ENCODE measurements around the gene ERP27. TPM values are rescaled to one million over a fixed set of nuclear protein-coding genes. Genes with fewer than 3 reads are reported as not detected.

ERP27 gene
- total RNA-seq, 2 experiments from 2014 or later, result 7.9 to 8.7 TPM

- Mint-ChIP-seq H3K36me3 (ENCODE audit: low read depth) (peaks cover 30% of the 10 kb centered on the region), H3K27ac (no peak overlapping the region), H3K27me3 (ENCODE audit: low read depth) (no peaks in the 10 kb centered on the region), H3K4me3 (no peak overlapping the region), H3K9me3 (ENCODE audit: insufficient read depth) (no peaks in the 10 kb centered on the region), H3K4me1 (ENCODE audit: low read depth) (peaks cover 16% of the 10 kb centered on the region)
- POLR2A ChIA-PET, result no interaction called here
- ATAC-seq (no peak), DNase-seq (no peak)
- CTCF ChIA-PET, result no interaction called here
Measured at GRCh38 chr12:14905269-14906004, 32.9 kb downstream of the ERP27 start.

GRCh38 chr12:14904854-14905253 is 33.5 kb downstream of the ERP27 start:
- DNase-seq, result no peak
- Mint-ChIP-seq H3K4me3 (no peak overlapping the region), H3K36me3 (ENCODE audit: low read depth) (peaks cover 28% of the 10 kb centered on the region), H3K4me1 (ENCODE audit: low read depth) (peaks cover 11% of the 10 kb centered on the region), H3K27me3 (ENCODE audit: low read depth) (no peaks in the 10 kb centered on the region), H3K9me3 (ENCODE audit: insufficient read depth) (no peaks in the 10 kb centered on the region), H3K27ac (no peak overlapping the region)
- CTCF ChIA-PET, result no interaction called here
- ATAC-seq, result no peak
- POLR2A ChIA-PET, result no interaction called here

GRCh38 chr12:14903386-14904098 is 34.8 kb downstream of the ERP27 start:
- no peaks in the 10 kb centered on the region for H3K27me3 Mint-ChIP-seq (ENCODE audit: low read depth)
- DNase-seq (no peak), ATAC-seq (no peak)
- no peak overlapping the region for H3K27ac Mint-ChIP-seq
- peaks cover 11% of the 10 kb centered on the region for H3K4me1 Mint-ChIP-seq (ENCODE audit: low read depth)
- H3K36me3 Mint-ChIP-seq (ENCODE audit: low read depth), result peaks cover 21% of the 10 kb centered on the region
- ChIA-PET CTCF (interaction anchor here (1.3 kb wide), 2 partner anchors 14 to 16 kb away, joined by 3 read pairs; no protein-coding TSS in a partner anchor), POLR2A (no interaction called here)
- no peak overlapping the region for H3K4me3 Mint-ChIP-seq
- H3K9me3 Mint-ChIP-seq (ENCODE audit: insufficient read depth), result no peaks in the 10 kb centered on the region

GRCh38 chr12:14902465-14902864 is 35.9 kb downstream of the ERP27 start:
- Mint-ChIP-seq H3K36me3 (ENCODE audit: low read depth) (peaks cover 11% of the 10 kb centered on the region), H3K27ac (no peak overlapping the region), H3K4me1 (ENCODE audit: low read depth) (peaks cover 3% of the 10 kb centered on the region), H3K9me3 (ENCODE audit: insufficient read depth) (no peaks in the 10 kb centered on the region), H3K4me3 (no peak overlapping the region), H3K27me3 (ENCODE audit: low read depth) (no peaks in the 10 kb centered on the region)
- ATAC-seq (no peak), DNase-seq (no peak)
- ChIA-PET CTCF (interaction anchor here (1.3 kb wide), 2 partner anchors 15 kb away, joined by 3 read pairs; no protein-coding TSS in a partner anchor), POLR2A (interaction anchor here (0.6 kb wide), 1 partner anchor 17 kb away, joined by 3 read pairs; no protein-coding TSS in a partner anchor)

GRCh38 chr12:14901228-14901562 is 37.1 kb downstream of the ERP27 start:
- Mint-ChIP-seq H3K27ac (no peak overlapping the region), H3K9me3 (ENCODE audit: insufficient read depth) (no peaks in the 10 kb centered on the region), H3K4me1 (ENCODE audit: low read depth) (peaks cover 3% of the 10 kb centered on the region), H3K27me3 (ENCODE audit: low read depth) (no peaks in the 10 kb centered on the region), H3K36me3 (ENCODE audit: low read depth) (peaks cover 4% of the 10 kb centered on the region), H3K4me3 (no peak overlapping the region)
- ATAC-seq (no peak), DNase-seq (no peak)
- ChIA-PET CTCF (interaction anchor here (1.0 to 1.3 kb wide), 2 partner anchors 14 to 17 kb away, joined by 3 read pairs; no protein-coding TSS in a partner anchor), POLR2A (no interaction called here)

GRCh38 chr12:14900521-14901227 is 37.7 kb downstream of the ERP27 start:
- CTCF ChIA-PET, result interaction anchor here (1.0 to 1.3 kb wide), 2 partner anchors 13 to 16 kb away, joined by 3 read pairs; no protein-coding TSS in a partner anchor
- Mint-ChIP-seq H3K36me3 (ENCODE audit: low read depth) (peaks cover 2% of the 10 kb centered on the region), H3K4me1 (ENCODE audit: low read depth) (peaks cover 3% of the 10 kb centered on the region), H3K4me3 (no peak overlapping the region), H3K27ac (no peak overlapping the region), H3K9me3 (ENCODE audit: insufficient read depth) (no peaks in the 10 kb centered on the region), H3K27me3 (ENCODE audit: low read depth) (no peaks in the 10 kb centered on the region)
- DNase-seq (no peak), ATAC-seq (no peak)
- POLR2A ChIA-PET, result no interaction called here

GRCh38 chr12:14896521-14897169 is 41.7 kb downstream of the ERP27 start:
- Mint-ChIP-seq H3K27me3 (ENCODE audit: low read depth) (peaks cover 2% of the 10 kb centered on the region), H3K4me3 (no peak overlapping the region), H3K27ac (no peak overlapping the region), H3K36me3 (ENCODE audit: low read depth) (peaks cover 2% of the 10 kb centered on the region), H3K9me3 (ENCODE audit: insufficient read depth) (no peaks in the 10 kb centered on the region), H3K4me1 (ENCODE audit: low read depth) (no peaks in the 10 kb centered on the region)
- ChIA-PET CTCF (no interaction called here), POLR2A (no interaction called here)
- DNase-seq (no peak), ATAC-seq (no peak)

GRCh38 chr12:14893506-14894250 is 44.7 kb downstream of the ERP27 start:
- H3K27ac Mint-ChIP-seq, result no peak overlapping the region
- POLR2A ChIA-PET, result interaction anchor here (0.7 kb wide), 1 partner anchor 9 kb away, joined by 3 read pairs; no protein-coding TSS in a partner anchor
- CTCF ChIA-PET, result interaction anchor here (1.6 kb wide), 1 partner anchor 101 kb away, joined by 4 read pairs; no protein-coding TSS in a partner anchor
- DNase-seq, result no peak
- no peaks in the 10 kb centered on the region for H3K4me1 Mint-ChIP-seq (ENCODE audit: low read depth)
- ATAC-seq, result no peak
- no peaks in the 10 kb centered on the region for H3K36me3 Mint-ChIP-seq (ENCODE audit: low read depth)
- H3K4me3 Mint-ChIP-seq, result no peak overlapping the region
- H3K9me3 Mint-ChIP-seq (ENCODE audit: insufficient read depth), result no peaks in the 10 kb centered on the region
- H3K27me3 Mint-ChIP-seq (ENCODE audit: low read depth), result peaks cover 4% of the 10 kb centered on the region

GRCh38 chr12:14892726-14893505 is 45.4 kb downstream of the ERP27 start:
- POLR2A ChIA-PET, result no interaction called here
- DNase-seq (no peak), ATAC-seq (no peak)
- H3K4me1 Mint-ChIP-seq (ENCODE audit: low read depth), result no peaks in the 10 kb centered on the region
- no peak overlapping the region for H3K4me3 Mint-ChIP-seq
- CTCF ChIA-PET, result interaction anchor here (1.0 to 1.6 kb wide), 2 partner anchors 47 to 102 kb away, joined by 3 to 4 read pairs; no protein-coding TSS in a partner anchor
- H3K9me3 Mint-ChIP-seq (ENCODE audit: insufficient read depth), result no peaks in the 10 kb centered on the region
- peaks cover 8% of the 10 kb centered on the region for H3K27me3 Mint-ChIP-seq (ENCODE audit: low read depth)
- H3K27ac Mint-ChIP-seq, result no peak overlapping the region
- H3K36me3 Mint-ChIP-seq (ENCODE audit: low read depth), result no peaks in the 10 kb centered on the region

- ChIA-PET CTCF (no interaction called here), POLR2A (no interaction called here)
- Mint-ChIP-seq H3K4me3 (no peak overlapping the region), H3K9me3 (ENCODE audit: insufficient read depth) (no peaks in the 10 kb centered on the region), H3K36me3 (ENCODE audit: low read depth) (no peaks in the 10 kb centered on the region), H3K4me1 (ENCODE audit: low read depth) (peaks cover 8% of the 10 kb centered on the region), H3K27me3 (ENCODE audit: low read depth) (peaks cover 22% of the 10 kb centered on the region), H3K27ac (no peak overlapping the region)
- no peak for ATAC-seq
- DNase-seq, result no peak
Measured at GRCh38 chr12:14890701-14891100, 47.6 kb downstream of the ERP27 start.
